A549 (cell line): ENCODE data around the gene NIT2. TPM values are rescaled to one million over a fixed set of nuclear protein-coding genes. Genes with fewer than 3 reads are reported as not detected.

Source experiments
- ATAC-seq, 2 experiments: fragments of 200-7000 bp in 1 of 2; fragments of >200 bp in 1 of 2; cut with Nextera tagmentation in 1 of 2; cut with Tn5 transposase in 1 of 2; 3 replicates each; pipeline versions ENCODE4 v1.8.0 to v1.9.1; 2018 to 2020; ENCODE audit warnings: mild to moderate bottlenecking in 1 of 2, moderate library complexity in 1 of 2
- CTCF ChIA-PET: fragments of 300-600 bp; sonication (Branson Sonifier 250); formaldehyde crosslinking; extraction: SDS; loops from one replicate; lab custom pipeline; 2021; ENCODE audit warnings: antibody characterized with exemption, inconsistent platforms; lab: Yijun Ruan, JAX
- POLR2A ChIA-PET: fragments of 350-600 bp; formaldehyde crosslinking; extraction: SDS; loops from one replicate; lab custom pipeline; 2021; ENCODE audit warnings: antibody characterized with exemption, inconsistent platforms; lab: Yijun Ruan, JAX
- DNase-seq, 2 experiments: peaks; one replicate each; pipeline versions ENCODE4 v3.0.0 to v3.0.0-alpha.2; 2011 to 2016; ENCODE audit warnings: low read depth in 1 of 2, low spot score in 1 of 2
- FAIRE-seq: peaks from 2 replicates; lab custom pipeline; 2011; peaks lifted over from hg19 to GRCh38; lab: Jason Lieb, UNC
- H3K27ac ChIP-seq, 2 experiments: fragments of >200 bp; sonication (Bioruptor Twin); formaldehyde crosslinking; 3 replicates each; pipeline ENCODE4 v1.5.1; 2016 to 2017
- H3K4me1 ChIP-seq: fragments of >200 bp; sonication (Bioruptor Twin); formaldehyde crosslinking; 3 replicates; pipeline ENCODE4 v1.6.1; 2016
- H3K4me2 ChIP-seq: fragments of >200 bp; sonication (Bioruptor Twin); formaldehyde crosslinking; 3 replicates; pipeline ENCODE4 v1.6.1; 2016
- H3K4me3 ChIP-seq: fragments of >200 bp; sonication (Bioruptor Twin); formaldehyde crosslinking; 3 replicates; pipeline ENCODE4 v1.5.1; 2016
- H3K9me3 ChIP-seq: fragments of >200 bp; sonication (Bioruptor Twin); formaldehyde crosslinking; 3 replicates; pipeline ENCODE4 v1.6.1; 2016
- ATOH8 ChIP-seq: fragments of 250-450 bp; sonication (Bioruptor Pico); IDR thresholded peaks from 2 replicates; pipeline ENCODE4 v1.5.0; 2020; ENCODE audit warnings: low read depth, mild to moderate bottlenecking, moderate library complexity
- CEBPB ChIP-seq, 2 experiments: fragments of >200 bp in 1 of 2; sonication (Bioruptor Twin) in 1 of 2; formaldehyde crosslinking in 1 of 2; IDR thresholded peaks; 2 replicates each; pipeline ENCODE4 v1.6.1; 2012 to 2016
- CHD4 ChIP-seq: fragments of 200-600 bp; sonication (generic); IDR thresholded peaks from 2 replicates; pipeline ENCODE4 v1.6.1; 2016; ENCODE audit warnings: antibody characterized with exemption, mild to moderate bottlenecking, borderline replicate concordance
- EHF ChIP-seq: fragments of 250-450 bp; sonication (Bioruptor Pico); IDR thresholded peaks from 2 replicates; pipeline ENCODE4 v1.5.0; 2020; ENCODE audit warnings: mild to moderate bottlenecking
- EP300 ChIP-seq, 2 experiments: fragments of >200 bp; sonication (Bioruptor Twin); formaldehyde crosslinking; IDR thresholded peaks; 2 replicates in 1 of 2; 3 replicates in 1 of 2; pipeline ENCODE4 v1.6.1; 2016 to 2017
- FOSB ChIP-seq: fragments of 250-450 bp; sonication (Bioruptor Pico); IDR thresholded peaks from 2 replicates; pipeline ENCODE4 v1.5.0; 2020; ENCODE audit warnings: mild to moderate bottlenecking, moderate library complexity
- FOXS1 ChIP-seq: fragments of 250-450 bp; sonication (Bioruptor Pico); IDR thresholded peaks from 2 replicates; pipeline ENCODE4 v1.5.0; 2020; ENCODE audit warnings: mild to moderate bottlenecking, moderate library complexity
- GATA3 ChIP-seq: IDR thresholded peaks from 2 replicates; pipeline ENCODE4 v1.6.1; 2012; ENCODE audit warnings: borderline replicate concordance
- HDAC2 ChIP-seq: fragments of 200-600 bp; sonication (generic); IDR thresholded peaks from 2 replicates; pipeline ENCODE4 v1.6.1; 2016
- HOXB13 ChIP-seq: fragments of 250-450 bp; sonication (Bioruptor Pico); IDR thresholded peaks from 2 replicates; pipeline ENCODE4 v1.5.0; 2020; ENCODE audit warnings: low read depth, mild to moderate bottlenecking, moderate library complexity
- JUNB ChIP-seq: fragments of >200 bp; sonication (Bioruptor Twin); formaldehyde crosslinking; IDR thresholded peaks from 2 replicates; pipeline ENCODE4 v1.6.1; 2016
- POLR2A ChIP-seq: IDR thresholded peaks from 2 replicates; pipeline ENCODE4 v1.6.1; 2012; ENCODE audit warnings: mild to moderate bottlenecking, low read length
- RAD21 ChIP-seq, 2 experiments: fragments of >200 bp in 1 of 2; sonication (Bioruptor Twin) in 1 of 2; formaldehyde crosslinking in 1 of 2; IDR thresholded peaks in 1 of 2; conservative IDR thresholded peaks in 1 of 2; 2 replicates in 1 of 2; 3 replicates in 1 of 2; pipeline ENCODE4 v1.6.1; 2012 to 2018; ENCODE audit warnings: inconsistent platforms in 1 of 2
- RFX5 ChIP-seq: fragments of 450-650 bp; IDR thresholded peaks from 2 replicates; pipeline ENCODE4 v1.7.1; 2014; ENCODE audit warnings: antibody characterized with exemption, mild to moderate bottlenecking, moderate library complexity
- RNF2 ChIP-seq: fragments of 200-600 bp; sonication (generic); IDR thresholded peaks from 2 replicates; pipeline ENCODE4 v1.6.1; 2016; ENCODE audit warnings: low read depth, mild to moderate bottlenecking, antibody characterized with exemption, moderate library complexity, borderline replicate concordance
- TP53 ChIP-seq: fragments of 250-450 bp; sonication (Bioruptor Pico); IDR thresholded peaks from 2 replicates; pipeline ENCODE4 v1.5.0; 2021; ENCODE audit warnings: mild to moderate bottlenecking, moderate library complexity
- WGBS: methylation state at CpG from one replicate; pipeline ENCODE4 v1.1.6; 2017; ENCODE audit errors: missing lambda C conversion rate; 5-methylcytosine and 5-hydroxymethylcytosine counted together
- polyA plus RNA-seq, 4 experiments: library from polyadenylated mRNA; depleted of rRNA in 3 of 4; stranded (reverse); fragments of >200 nt; fragmentation: RNase III in 1 of 4; extraction: RNeasy Plus Mini Kit Qiagen cat#74134 plus additional on column Dnase treatment in 1 of 4; gene quantifications; 2 replicates in 3 of 4; 3 replicates in 1 of 4; pipeline ENCODE4 v1.2.3, GENCODE V29; 2011 to 2017
- TF ChIP-seq, protein P1 (sequence below): fragments of 150-350 bp; IDR thresholded peaks from 2 replicates; pipeline ENCODE4 v1.6.1; 2014; ENCODE audit warnings: low read depth, mild to moderate bottlenecking, low read length
- TF ChIP-seq, protein P2 (sequence below): fragments of >200 bp; sonication (Bioruptor Twin); formaldehyde crosslinking; IDR thresholded peaks from 2 replicates; pipeline ENCODE4 v1.6.1; 2016
- TF ChIP-seq, protein P3 (sequence below): fragments of 200-600 bp; sonication (generic); IDR thresholded peaks from 2 replicates; pipeline ENCODE4 v1.6.1; 2016; ENCODE audit warnings: antibody characterized with exemption, mild to moderate bottlenecking, moderate library complexity

NIT2 gene
- polyA plus RNA-seq, 2 of the 4 experiments (the other 2 are of a cell fraction), result 75.0 to 140 TPM

DNA sequence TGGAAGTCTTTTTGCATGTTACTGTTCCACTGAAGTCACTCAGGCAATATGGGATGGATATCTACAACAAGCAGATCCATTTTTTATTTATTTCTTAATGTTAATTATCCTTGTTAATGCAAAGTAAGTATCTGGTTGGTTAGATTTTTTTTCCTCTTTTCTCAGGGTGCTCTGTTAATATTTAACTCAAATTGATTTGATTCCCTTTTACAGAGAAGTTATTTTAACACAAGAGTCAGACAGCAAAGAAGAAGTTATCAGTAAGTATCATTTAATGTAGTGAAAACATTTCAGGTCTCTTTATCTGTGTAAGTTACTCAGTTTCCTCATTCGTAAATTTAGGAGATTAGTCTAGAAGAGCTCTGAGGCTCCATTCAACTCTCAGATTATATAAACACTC, 39.5 kb upstream of the NIT2 start (continued):
- TF ChIP-seq ATOH8 (no peak), RFX5 (no peak), EP300 (IDR thresholded peaks at IDR 0.05) (no peak)
- TF ChIP-seq, protein P1, sequence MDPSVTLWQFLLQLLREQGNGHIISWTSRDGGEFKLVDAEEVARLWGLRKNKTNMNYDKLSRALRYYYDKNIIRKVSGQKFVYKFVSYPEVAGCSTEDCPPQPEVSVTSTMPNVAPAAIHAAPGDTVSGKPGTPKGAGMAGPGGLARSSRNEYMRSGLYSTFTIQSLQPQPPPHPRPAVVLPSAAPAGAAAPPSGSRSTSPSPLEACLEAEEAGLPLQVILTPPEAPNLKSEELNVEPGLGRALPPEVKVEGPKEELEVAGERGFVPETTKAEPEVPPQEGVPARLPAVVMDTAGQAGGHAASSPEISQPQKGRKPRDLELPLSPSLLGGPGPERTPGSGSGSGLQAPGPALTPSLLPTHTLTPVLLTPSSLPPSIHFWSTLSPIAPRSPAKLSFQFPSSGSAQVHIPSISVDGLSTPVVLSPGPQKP, result no peak
- TF ChIP-seq, all 56 proteins: peak for 0

- POLR2A ChIA-PET, result no interaction called here
- WGBS, result 76% methylated on average over 2 of the region's 2 CpGs
- CTCF ChIA-PET, result interaction anchor here (1.0 to 1.1 kb wide), 2 partner anchors 94 to 466 kb away, joined by 3 to 4 read pairs; no protein-coding TSS in a partner anchor
- Histone ChIP-seq H3K4me2 (no peak overlapping the region), H3K27ac (no peak overlapping the region), H3K9me3 (no peaks in the 10 kb centered on the region), H3K4me1 (no peaks in the 10 kb centered on the region), H3K4me3 (no peak overlapping the region)
- FAIRE-seq, result peak; percentile 56
- TF ChIP-seq, protein P2, sequence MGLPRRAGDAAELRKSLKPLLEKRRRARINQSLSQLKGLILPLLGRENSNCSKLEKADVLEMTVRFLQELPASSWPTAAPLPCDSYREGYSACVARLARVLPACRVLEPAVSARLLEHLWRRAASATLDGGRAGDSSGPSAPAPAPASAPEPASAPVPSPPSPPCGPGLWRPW, result no peak
- no peak for TF ChIP-seq JUNB
- no peak for TF ChIP-seq TP53 (CRISPR knock-in tag)
- no peak for TF ChIP-seq ATOH8
- TF ChIP-seq, protein P3, sequence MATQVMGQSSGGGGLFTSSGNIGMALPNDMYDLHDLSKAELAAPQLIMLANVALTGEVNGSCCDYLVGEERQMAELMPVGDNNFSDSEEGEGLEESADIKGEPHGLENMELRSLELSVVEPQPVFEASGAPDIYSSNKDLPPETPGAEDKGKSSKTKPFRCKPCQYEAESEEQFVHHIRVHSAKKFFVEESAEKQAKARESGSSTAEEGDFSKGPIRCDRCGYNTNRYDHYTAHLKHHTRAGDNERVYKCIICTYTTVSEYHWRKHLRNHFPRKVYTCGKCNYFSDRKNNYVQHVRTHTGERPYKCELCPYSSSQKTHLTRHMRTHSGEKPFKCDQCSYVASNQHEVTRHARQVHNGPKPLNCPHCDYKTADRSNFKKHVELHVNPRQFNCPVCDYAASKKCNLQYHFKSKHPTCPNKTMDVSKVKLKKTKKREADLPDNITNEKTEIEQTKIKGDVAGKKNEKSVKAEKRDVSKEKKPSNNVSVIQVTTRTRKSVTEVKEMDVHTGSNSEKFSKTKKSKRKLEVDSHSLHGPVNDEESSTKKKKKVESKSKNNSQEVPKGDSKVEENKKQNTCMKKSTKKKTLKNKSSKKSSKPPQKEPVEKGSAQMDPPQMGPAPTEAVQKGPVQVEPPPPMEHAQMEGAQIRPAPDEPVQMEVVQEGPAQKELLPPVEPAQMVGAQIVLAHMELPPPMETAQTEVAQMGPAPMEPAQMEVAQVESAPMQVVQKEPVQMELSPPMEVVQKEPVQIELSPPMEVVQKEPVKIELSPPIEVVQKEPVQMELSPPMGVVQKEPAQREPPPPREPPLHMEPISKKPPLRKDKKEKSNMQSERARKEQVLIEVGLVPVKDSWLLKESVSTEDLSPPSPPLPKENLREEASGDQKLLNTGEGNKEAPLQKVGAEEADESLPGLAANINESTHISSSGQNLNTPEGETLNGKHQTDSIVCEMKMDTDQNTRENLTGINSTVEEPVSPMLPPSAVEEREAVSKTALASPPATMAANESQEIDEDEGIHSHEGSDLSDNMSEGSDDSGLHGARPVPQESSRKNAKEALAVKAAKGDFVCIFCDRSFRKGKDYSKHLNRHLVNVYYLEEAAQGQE, result no peak
- no peak for TF ChIP-seq HDAC2
- no peak for TF ChIP-seq RFX5
- no peak for TF ChIP-seq CEBPB (IDR thresholded peaks at IDR 0.05)
- no peak for TF ChIP-seq CHD4
- TF ChIP-seq RAD21 (conservative IDR thresholded peaks at IDR 0.05 in 1 of 2, IDR thresholded peaks at IDR 0.05 in 1 of 2), result no peak
- TF ChIP-seq GATA3, result no peak
- TF ChIP-seq POLR2A, result no peak
- no peak for TF ChIP-seq HOXB13 (CRISPR knock-in tag)
- TF ChIP-seq RNF2, result no peak
- no peak for ATAC-seq
- no peak for DNase-seq
Observed at GRCh38 chr3:100297784-100298183, 36.8 kb upstream of the NIT2 start.

GRCh38 chr3:100299016-100299415, 35.5 kb upstream of the NIT2 start:
- no peak for DNase-seq
- H3K4me1 ChIP-seq, result no peaks in the 10 kb centered on the region
- H3K4me3 ChIP-seq, result no peak overlapping the region
- ChIA-PET POLR2A (no interaction called here), CTCF (no interaction called here)
- no peak for TF ChIP-seq FOXS1 (CRISPR knock-in tag)
- no peak for TF ChIP-seq EHF (CRISPR knock-in tag)
- no peak for TF ChIP-seq FOSB (CRISPR knock-in tag)
- WGBS, result 97% methylated on average over 4 of the region's 4 CpGs
- no peak for FAIRE-seq
- no peak overlapping the region for H3K27ac ChIP-seq
- H3K9me3 ChIP-seq, result no peaks in the 10 kb centered on the region
- H3K4me2 ChIP-seq, result no peak overlapping the region
- no peak for ATAC-seq
